ENCODE measurements around the gene GNA15.

GNA15 gene

GRCh38 chr19:3119693-3120380 lies 16.0 kb upstream of the GNA15 start:
- no peak for DNase-seq (ENCODE audit: low read depth in 1 of 2, low spot score in 1 of 2)

- DNase-seq (ENCODE audit: low read depth in 1 of 2, low spot score in 1 of 2) = no peak
These were observed 15.1 kb upstream of the GNA15 start for GRCh38 chr19:3120611-3121276.

- no peak for DNase-seq (ENCODE audit: low read depth in 1 of 2, low spot score in 1 of 2)
These were observed 14.4 kb upstream of the GNA15 start for GRCh38 chr19:3121396-3121795.

- no peak for DNase-seq (ENCODE audit: low read depth in 1 of 2, low spot score in 1 of 2)
These were observed 13.9 kb upstream of the GNA15 start for GRCh38 chr19:3121821-3122511.

GRCh38 chr19:3122512-3122870 lies 13.3 kb upstream of the GNA15 start:
- no peak for DNase-seq (ENCODE audit: low read depth in 1 of 2, low spot score in 1 of 2)

GRCh38 chr19:3123088-3123721 lies 12.6 kb upstream of the GNA15 start:
- DNase-seq (ENCODE audit: low read depth in 1 of 2, low spot score in 1 of 2) = no peak

GRCh38 chr19:3123956-3124355 lies 11.9 kb upstream of the GNA15 start:
- DNase-seq (ENCODE audit: low read depth in 1 of 2, low spot score in 1 of 2) = no peak

GRCh38 chr19:3124630-3125029 lies 11.2 kb upstream of the GNA15 start:
- no peak for DNase-seq (ENCODE audit: low read depth in 1 of 2, low spot score in 1 of 2)

- peak; percentile 48 to 71 for DNase-seq (ENCODE audit: low read depth in 1 of 2, low spot score in 1 of 2)
These were observed 9.8 kb upstream of the GNA15 start for GRCh38 chr19:3125900-3126524.

- no peak for DNase-seq (ENCODE audit: low read depth in 1 of 2, low spot score in 1 of 2)
These were observed 6.7 kb upstream of the GNA15 start for GRCh38 chr19:3129112-3129511.

GRCh38 chr19:3131168-3131567 lies 4.7 kb upstream of the GNA15 start:
- no peak for DNase-seq (ENCODE audit: low read depth in 1 of 2, low spot score in 1 of 2)

GRCh38 chr19:3132971-3133792 lies 2.7 kb upstream of the GNA15 start:
- DNase-seq (ENCODE audit: low read depth in 1 of 2, low spot score in 1 of 2) = peak; percentile 53 to 55

- no peak for DNase-seq (ENCODE audit: low read depth in 1 of 2, low spot score in 1 of 2)
These were observed 2.1 kb upstream of the GNA15 start for GRCh38 chr19:3133793-3134116.

GRCh38 chr19:3136684-3137055 lies 837 bp downstream of the GNA15 start:
- DNase-seq (ENCODE audit: low read depth in 1 of 2, low spot score in 1 of 2) = no peak

GRCh38 chr19:3137119-3137518 lies 1.3 kb downstream of the GNA15 start:
- DNase-seq (ENCODE audit: low read depth in 1 of 2, low spot score in 1 of 2) = no peak

- DNase-seq (ENCODE audit: low read depth in 1 of 2, low spot score in 1 of 2) = no peak
These were observed 2.4 kb downstream of the GNA15 start for GRCh38 chr19:3138268-3138667.

GRCh38 chr19:3140667-3141038 lies 4.8 kb downstream of the GNA15 start:
- no peak for DNase-seq (ENCODE audit: low read depth in 1 of 2, low spot score in 1 of 2)

GRCh38 chr19:3142292-3142670 lies 6.4 kb downstream of the GNA15 start:
- DNase-seq (ENCODE audit: low read depth in 1 of 2, low spot score in 1 of 2) = peak in 1 of 2 donors; percentile 26

GRCh38 chr19:3142781-3143337 lies 7.0 kb downstream of the GNA15 start:
- no peak for DNase-seq (ENCODE audit: low read depth in 1 of 2, low spot score in 1 of 2)

GRCh38 chr19:3145909-3146676 lies 10.3 kb downstream of the GNA15 start:
- no peak for DNase-seq (ENCODE audit: low read depth in 1 of 2, low spot score in 1 of 2)

All from stimulated activated CD4-positive, alpha-beta T cell treated with anti-CD3 and anti-CD28 coated beads, Interleukin-15, amount 100 ng/mL, for 1 hour (primary cell).